ENCODE measurements around the gene KLF11.

- TF ChIP-seq FOXM1 (IDR thresholded peaks at IDR 0.05; ENCODE audit: borderline replicate concordance) (no peak), NFRKB (IDR thresholded peaks at IDR 0.05) (no peak), SUZ12 (IDR thresholded peaks at IDR 0.05) (no peak), SP1 (IDR thresholded peaks at IDR 0.05) (no peak), FOXK2 (IDR thresholded peaks at IDR 0.05) (no peak)
These were observed 3.6 kb downstream of the KLF11 start for GRCh38 chr2:10046931-10047330.

Measured in HEK293T (cell line).